Activated CD8-positive, alpha-beta T cell treated with anti-CD3 and anti-CD28 coated beads for 36 hours (primary cell): ENCODE results near the gene PSORS1C1. TPM values are rescaled to one million over a fixed set of nuclear protein-coding genes. Genes with fewer than 3 reads are reported as not detected.

Experiments used
- ATAC-seq: fragments of 200-7000 bp; cut with Tn5 transposase; one replicate; pipeline ENCODE4 v1.10.0; 2021; ENCODE audit warnings: mild to moderate bottlenecking, moderate library complexity
- CTCF ChIA-PET: fragments of 350-600 bp; sonication (Branson Sonifier 250); formaldehyde crosslinking; loops from one replicate; lab custom pipeline; 2021; ENCODE audit warnings: antibody characterized with exemption; lab: Charles Lee
- POLR2A ChIA-PET: fragments of 350-600 bp; sonication (Branson Sonifier 250); formaldehyde crosslinking; loops from one replicate; lab custom pipeline; 2021; ENCODE audit warnings: antibody characterized with exemption; lab: Charles Lee
- DNase-seq: peaks from one replicate; pipeline ENCODE4 v3.0.0-alpha.2; 2020
- H3K27ac Mint-ChIP-seq: one replicate; pipeline ENCODE4 v1.8.0; 2021; ENCODE audit warnings: mild to moderate bottlenecking, mixed read lengths
- H3K27me3 Mint-ChIP-seq: one replicate; pipeline ENCODE4 v1.8.0; 2021; ENCODE audit warnings: mixed read lengths
- H3K36me3 Mint-ChIP-seq: one replicate; pipeline ENCODE4 v1.8.0; 2021; ENCODE audit warnings: low read depth, mixed read lengths
- H3K4me1 Mint-ChIP-seq: one replicate; pipeline ENCODE4 v1.8.0; 2021; ENCODE audit warnings: low read depth, mixed read lengths
- H3K4me3 Mint-ChIP-seq: one replicate; pipeline ENCODE4 v1.8.0; 2021; ENCODE audit warnings: mild to moderate bottlenecking, moderate library complexity, mixed read lengths
- H3K9me3 Mint-ChIP-seq: one replicate; pipeline ENCODE4 v1.8.0; 2021; ENCODE audit warnings: mixed read lengths
- intact Hi-C: fragments of 100-400 bp; cut with micrococcal nuclease; formaldehyde crosslinking; loops from one replicate; pipeline ENCODE4 v1.10.0; 2022
- total RNA-seq, 2 experiments: library from RNA; stranded (reverse); gene quantifications; one replicate each; pipeline ENCODE4 v1.2.3, GENCODE V29; 2021
- TF ChIP-seq, protein P1 (sequence below): fragments of 200-600 bp; IDR thresholded peaks from one replicate; pipeline ENCODE4 v1.8.0; 2022; ENCODE audit warnings: antibody characterized with exemption, mild to moderate bottlenecking

Gene PSORS1C1
- total RNA-seq, 2 experiments from 2014 or later, result not detected

DNA sequence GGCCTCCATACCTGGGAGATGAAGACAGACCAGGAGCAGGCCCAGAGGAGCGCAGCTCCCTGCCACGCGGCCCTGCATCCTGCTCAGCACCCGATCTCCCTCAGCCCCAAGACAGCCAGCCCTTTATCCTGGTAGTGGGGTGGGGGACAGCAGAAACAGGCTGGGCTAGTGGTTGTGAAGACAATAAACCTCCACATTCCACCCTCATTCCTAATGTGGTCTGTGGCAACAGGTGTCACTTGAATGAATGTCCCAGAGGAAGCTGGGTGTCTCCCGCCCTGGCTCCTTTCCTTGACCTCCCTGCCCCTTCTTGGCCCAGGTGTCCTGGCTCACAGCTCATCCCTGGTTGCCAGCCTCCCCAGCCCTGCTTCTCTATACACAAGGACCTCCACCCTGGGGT lies 2.1 kb upstream of the PSORS1C1 start, which contains the start of gene C6orf15:
Gene C6orf15 (minus strand): TSS at position 98 of the 400 bp plus-strand sequence. CDS start 20 bp downstream, at position 78.
- Mint-ChIP-seq H3K27ac (no peak within 1 kb of the TSS), H3K27me3 (no peaks in the 10 kb centered on the region), H3K4me3 (no peak within 1 kb of the TSS), H3K9me3 (no peaks in the 10 kb centered on the region), H3K36me3 (no peaks in the 10 kb centered on the region), H3K4me1 (no peaks in the 10 kb centered on the region)
- intact Hi-C loops, result no loop called here
- ATAC-seq, result no peak
- TF ChIP-seq, protein P1, sequence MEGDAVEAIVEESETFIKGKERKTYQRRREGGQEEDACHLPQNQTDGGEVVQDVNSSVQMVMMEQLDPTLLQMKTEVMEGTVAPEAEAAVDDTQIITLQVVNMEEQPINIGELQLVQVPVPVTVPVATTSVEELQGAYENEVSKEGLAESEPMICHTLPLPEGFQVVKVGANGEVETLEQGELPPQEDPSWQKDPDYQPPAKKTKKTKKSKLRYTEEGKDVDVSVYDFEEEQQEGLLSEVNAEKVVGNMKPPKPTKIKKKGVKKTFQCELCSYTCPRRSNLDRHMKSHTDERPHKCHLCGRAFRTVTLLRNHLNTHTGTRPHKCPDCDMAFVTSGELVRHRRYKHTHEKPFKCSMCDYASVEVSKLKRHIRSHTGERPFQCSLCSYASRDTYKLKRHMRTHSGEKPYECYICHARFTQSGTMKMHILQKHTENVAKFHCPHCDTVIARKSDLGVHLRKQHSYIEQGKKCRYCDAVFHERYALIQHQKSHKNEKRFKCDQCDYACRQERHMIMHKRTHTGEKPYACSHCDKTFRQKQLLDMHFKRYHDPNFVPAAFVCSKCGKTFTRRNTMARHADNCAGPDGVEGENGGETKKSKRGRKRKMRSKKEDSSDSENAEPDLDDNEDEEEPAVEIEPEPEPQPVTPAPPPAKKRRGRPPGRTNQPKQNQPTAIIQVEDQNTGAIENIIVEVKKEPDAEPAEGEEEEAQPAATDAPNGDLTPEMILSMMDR, result no peak
- POLR2A ChIA-PET, result no interaction called here
- CTCF ChIA-PET, result interaction anchor here (2.0 kb wide), 2 partner anchors 17 to 254 kb away, joined by 5 to 6 read pairs; no protein-coding TSS in a partner anchor
- DNase-seq, result no peak

DNA sequence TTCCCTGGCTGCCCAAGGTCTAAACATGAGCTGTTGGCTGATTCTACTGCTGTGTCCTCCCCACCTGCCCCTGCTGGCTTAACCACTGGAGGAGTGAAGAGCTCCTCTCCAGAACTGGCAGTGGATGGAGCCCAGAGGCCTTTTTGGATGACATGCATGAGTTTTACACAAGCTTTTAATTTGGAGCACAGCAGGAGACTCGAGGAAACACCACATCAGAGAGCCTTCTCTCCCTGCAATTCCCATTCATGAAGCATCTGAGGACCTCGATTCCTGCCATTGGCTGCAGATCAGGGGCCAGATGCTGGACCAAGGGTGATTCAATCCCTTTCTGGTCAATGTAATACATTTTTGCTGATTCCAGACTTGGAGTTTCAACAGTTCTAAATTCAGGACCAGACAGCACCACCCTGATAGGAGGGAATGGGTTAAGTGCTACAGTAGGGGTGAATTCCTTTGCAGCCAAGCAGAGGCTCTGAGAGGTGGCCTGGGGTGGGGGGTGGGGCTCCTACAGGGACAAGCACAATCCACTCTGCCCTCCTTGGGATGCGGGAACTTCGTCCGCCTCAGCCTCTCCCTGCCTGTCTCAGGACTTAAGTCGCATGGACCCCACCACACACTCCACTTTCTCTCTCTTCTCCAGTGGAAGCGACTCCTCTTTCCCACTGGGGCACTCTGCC lies 599 bp upstream of the PSORS1C1 start:
- intact Hi-C loops, result no loop called here
- TF ChIP-seq, protein P1, result no peak
- ChIA-PET POLR2A (no interaction called here), CTCF (interaction anchor here (2.0 kb wide), 1 partner anchor 253 kb away, joined by 5 read pairs; no protein-coding TSS in a partner anchor)
- Mint-ChIP-seq H3K27me3 (no peaks in the 10 kb centered on the region), H3K4me1 (no peaks in the 10 kb centered on the region), H3K36me3 (no peaks in the 10 kb centered on the region), H3K9me3 (no peaks in the 10 kb centered on the region), H3K4me3 (no peak overlapping the region), H3K27ac (no peak overlapping the region)
- no peak for DNase-seq
- ATAC-seq, result no peak

DNA sequence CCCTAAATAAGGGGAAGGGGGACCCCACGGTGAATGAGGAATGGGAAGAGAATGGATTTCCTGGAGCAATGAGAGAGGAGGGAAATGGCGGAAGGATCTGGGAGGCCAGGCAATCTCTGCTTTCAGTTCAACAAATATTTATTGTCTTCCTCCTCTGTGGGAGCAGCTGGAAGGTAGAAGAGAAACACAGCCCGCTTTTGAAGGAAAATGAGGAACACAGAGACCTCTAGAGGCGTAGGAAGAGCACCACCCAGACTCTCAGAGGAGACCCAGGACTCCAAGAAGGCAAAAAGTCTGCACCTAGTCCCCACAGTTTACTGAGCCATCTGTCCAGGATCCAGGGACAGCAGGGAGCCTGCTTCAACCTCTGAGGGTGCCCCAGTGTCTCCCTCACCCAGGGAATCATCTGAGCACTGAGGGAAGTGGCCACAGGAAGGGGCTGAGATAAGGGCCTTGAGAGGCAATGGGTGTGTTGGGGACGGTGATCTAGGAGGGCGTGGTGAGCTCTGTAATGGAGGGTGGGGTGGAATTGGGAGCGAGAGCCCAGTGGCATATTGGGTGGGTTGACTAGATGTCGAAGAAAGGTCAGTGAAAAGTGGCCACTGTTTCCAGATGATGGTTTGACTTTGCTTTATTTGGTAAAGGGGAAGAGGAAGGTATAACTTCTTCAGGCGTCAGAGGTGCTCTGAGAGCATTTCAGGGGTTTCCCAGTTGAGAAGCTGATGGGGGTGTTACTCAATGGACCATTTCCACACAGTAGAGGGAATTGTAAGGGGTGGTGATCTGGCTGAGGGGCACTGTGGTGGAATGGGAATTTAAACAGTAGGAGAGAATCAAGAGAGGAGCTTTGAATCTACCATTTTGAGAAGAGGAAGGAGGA lies 610 bp downstream of the PSORS1C1 start:
- no peaks in the 10 kb centered on the region for H3K36me3 Mint-ChIP-seq
- TF ChIP-seq, protein P1, result no peak
- DNase-seq, result no peak
- no peaks in the 10 kb centered on the region for H3K27me3 Mint-ChIP-seq
- no peak overlapping the region for H3K4me3 Mint-ChIP-seq
- ATAC-seq, result no peak
- intact Hi-C loops, result no loop called here
- no peaks in the 10 kb centered on the region for H3K4me1 Mint-ChIP-seq
- no peaks in the 10 kb centered on the region for H3K9me3 Mint-ChIP-seq
- CTCF ChIA-PET, result interaction anchor here (1.0 to 1.6 kb wide), 3 partner anchors 14 to 200 kb away, joined by 3 to 5 read pairs (median 4); no protein-coding TSS in a partner anchor
- H3K27ac Mint-ChIP-seq, result no peak overlapping the region
- POLR2A ChIA-PET, result no interaction called here

DNA sequence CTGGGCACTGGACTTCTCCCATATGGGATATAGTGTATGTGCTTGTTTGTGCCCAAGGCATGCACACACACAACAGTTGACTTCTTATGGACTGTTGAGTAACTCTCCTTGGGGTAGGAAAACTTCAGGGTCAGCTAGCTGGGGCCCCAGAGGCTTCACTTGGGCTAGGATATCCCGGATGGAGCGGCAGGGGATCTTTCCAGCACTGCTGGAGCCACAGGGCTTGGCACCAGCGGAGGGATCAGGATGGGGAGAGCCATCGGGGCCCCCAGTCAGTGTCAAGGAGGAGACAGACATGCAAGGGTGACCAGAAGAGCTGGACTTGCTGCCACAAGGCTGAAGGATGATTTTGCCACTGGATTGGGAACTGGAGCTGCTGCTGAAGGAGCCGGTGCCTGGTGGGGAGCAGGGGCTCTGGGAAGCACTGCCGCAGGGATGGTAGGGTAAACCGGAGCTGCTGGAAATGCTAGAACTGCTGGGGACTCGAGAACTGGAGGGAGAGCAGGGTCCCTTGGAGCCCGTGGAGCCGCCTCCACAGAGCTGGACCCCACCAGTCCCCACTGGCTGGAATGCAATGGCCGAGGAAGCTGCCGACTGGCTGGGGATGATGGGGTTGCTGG lies 1.5 kb downstream of the PSORS1C1 start:
- Mint-ChIP-seq H3K27ac (no peak overlapping the region), H3K36me3 (no peaks in the 10 kb centered on the region), H3K27me3 (no peaks in the 10 kb centered on the region), H3K4me1 (no peaks in the 10 kb centered on the region), H3K9me3 (no peaks in the 10 kb centered on the region), H3K4me3 (no peak overlapping the region)
- POLR2A ChIA-PET, result no interaction called here
- TF ChIP-seq, protein P1, result no peak
- ATAC-seq (no peak), DNase-seq (no peak)
- intact Hi-C loops, result no loop called here
- CTCF ChIA-PET, result interaction anchor here (1.0 to 1.6 kb wide), 5 partner anchors 13 to 201 kb away, joined by 3 to 5 read pairs (median 4); partner anchors contain the start of gene PSORS1C2
